ENCODE results near the gene MAFF. TPM values are rescaled to one million over a fixed set of nuclear protein-coding genes. Genes with fewer than 3 reads are reported as not detected.

Gene MAFF
- total RNA-seq, 1 experiment from 2014 or later, result 5.8 TPM

DNA sequence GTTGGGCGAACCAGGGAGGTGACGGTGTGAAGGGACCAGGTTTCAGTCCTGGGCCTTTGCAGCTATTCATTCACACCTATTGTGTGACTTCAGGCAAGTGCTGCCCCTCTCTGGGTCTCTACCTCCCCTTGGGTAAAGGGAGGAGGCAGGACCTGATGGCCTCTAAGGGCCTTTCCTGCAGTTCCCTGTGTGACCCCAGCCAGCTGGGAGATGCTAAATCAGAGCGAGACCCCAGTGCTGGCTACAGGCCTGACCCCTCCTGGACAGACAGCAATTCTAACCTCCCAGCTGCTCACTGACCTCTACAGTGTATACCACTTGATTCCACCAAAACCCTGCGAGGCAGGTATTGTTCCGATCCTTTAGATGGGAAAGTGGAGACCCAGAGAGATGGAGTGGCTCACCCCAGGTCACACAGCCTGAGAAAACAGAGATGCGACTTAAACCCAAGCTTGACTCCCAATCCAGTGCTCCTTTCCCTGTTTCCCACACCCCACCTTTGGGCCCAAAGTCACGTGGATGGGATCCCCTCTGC lies 6.2 kb downstream of the MAFF start:
- TF ChIP-seq CTCF (conservative IDR thresholded peaks at IDR 0.05), result no peak
- no CpG with 5 or more reads among the region's 7 CpGs for WGBS (ENCODE audit: extremely low coverage, insufficient read length, low lambda C conversion rate)

More for the DNA sequence above, 6.2 kb downstream of the MAFF start:
- DNase-seq, result peak; percentile 25
- H3K4me1 Mint-ChIP-seq, result peaks cover 13 to 16% of the 10 kb centered on the region in 2 experiments
- Histone ChIP-seq H2AK5ac (ENCODE audit: insufficient read length, low read length) (no peak overlapping the region), H2BK5ac (ENCODE audit: insufficient read length, low read length) (no peak overlapping the region), H2BK12ac (ENCODE audit: insufficient read length, low read depth, low read length) (no peak overlapping the region), H3K18ac (ENCODE audit: insufficient read length, low read depth, low read length) (no peak overlapping the region), H3K4ac (ENCODE audit: low read depth, low read length) (no peak overlapping the region), H4K91ac (ENCODE audit: insufficient read length, low read depth, low read length) (no peak overlapping the region), H3K56ac (ENCODE audit: insufficient read length, low read depth, low read length) (no peak overlapping the region), H3K9ac (ENCODE audit: extremely low read depth, insufficient read length, low read length) (no peak overlapping the region), H3K27me3 (ENCODE audit: insufficient read depth, low read length) (no peaks in the 10 kb centered on the region; the same call in 1 of the 2 replicates), H3K27ac (ENCODE audit: insufficient read length, low read depth, low read length) (no peak overlapping the region), H4K8ac (replicated peaks; ENCODE audit: insufficient read length, low read depth, low read length) (no peak overlapping the region), H2AFZ (ENCODE audit: low read length) (no peak overlapping the region), H3K79me1 (ENCODE audit: insufficient read depth, low read depth, low read length, poor library complexity, severe bottlenecking) (no peaks in the 10 kb centered on the region), H3K4me2 (ENCODE audit: insufficient read depth, insufficient read length, low read length) (no peak overlapping the region), H3K9me3 (ENCODE audit: control insufficient read depth, low read depth, low read length) (no peaks in the 10 kb centered on the region), H2BK15ac (ENCODE audit: low read depth, low read length) (no peak overlapping the region), H3K23me2 (ENCODE audit: insufficient read length, low read depth, low read length, poor library complexity, severe bottlenecking) (peaks cover under 1% of the 10 kb centered on the region), H3K4me1 (ENCODE audit: insufficient read depth, low read length) (no peaks in the 10 kb centered on the region; the same call in 1 of the 2 replicates), H3T11ph (ENCODE audit: low read length) (no peak overlapping the region), H3K79me2 (ENCODE audit: insufficient read depth, low read length) (no peaks in the 10 kb centered on the region; the same call in 1 of the 2 replicates), H4K5ac (ENCODE audit: insufficient read length, low read depth, low read length) (no peak overlapping the region), H2BK20ac (ENCODE audit: low read depth, low read length, poor library complexity, severe bottlenecking) (no peak overlapping the region), H2BK120ac (ENCODE audit: low read depth, low read length, poor library complexity, severe bottlenecking) (no peak overlapping the region), H4K20me1 (ENCODE audit: control insufficient read depth, insufficient read depth, insufficient read length) (no peaks in the 10 kb centered on the region), H3K23ac (ENCODE audit: insufficient read length, low read depth, low read length) (no peak overlapping the region), H3K14ac (ENCODE audit: insufficient read depth, low read length) (no peak overlapping the region)
- H3K27me3 Mint-ChIP-seq (ENCODE audit: low read depth), result peaks cover 25% of the 10 kb centered on the region
- H3K4me3 Mint-ChIP-seq, result no peak overlapping the region
- H3K9me3 Mint-ChIP-seq, result no peaks in the 10 kb centered on the region
- no peak overlapping the region for H3K27ac Mint-ChIP-seq
- no peaks in the 10 kb centered on the region; a peak in 1 of 7 replicates for H3K36me3 Mint-ChIP-seq (ENCODE audit: insufficient read depth in 1 of 3, low read depth in 3 of 3)
